ENCODE measurements around the gene SALL2.

Gene SALL2

DNA sequence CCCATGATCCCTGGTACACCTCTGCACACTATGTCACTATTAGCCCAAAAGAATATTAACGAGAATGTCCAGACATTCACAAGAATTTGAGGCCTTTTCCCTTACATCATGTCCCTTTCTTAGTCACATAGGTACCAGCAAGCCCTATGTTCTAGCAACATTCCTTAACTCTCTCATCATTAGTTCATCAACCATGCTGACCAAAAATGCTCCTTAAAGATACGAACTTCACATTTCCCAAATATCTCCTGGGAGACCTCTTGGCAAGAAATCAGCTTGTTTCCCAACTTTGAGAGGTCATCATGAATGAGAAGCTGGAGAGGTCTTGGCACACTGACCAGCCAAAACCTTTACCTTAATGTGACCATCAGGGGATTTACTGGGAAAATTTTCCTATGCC is 4.6 kb downstream of the SALL2 start:
- no peak overlapping the region for H3K4me3 Mint-ChIP-seq
- H3K27ac Mint-ChIP-seq, result no peak overlapping the region
- no peak for DNase-seq
- ATAC-seq (replicated peaks), result no peak
- H3K36me3 Mint-ChIP-seq (ENCODE audit: insufficient read depth), result no peaks in the 10 kb centered on the region
- H3K9me3 Mint-ChIP-seq, result no peaks in the 10 kb centered on the region
- H3K4me1 Mint-ChIP-seq (ENCODE audit: low read depth in 2 of 2), result peaks cover 4 to 5% of the 10 kb centered on the region in 2 donors
- H3K27me3 Mint-ChIP-seq, result peaks cover 7 to 12% of the 10 kb centered on the region in 2 donors

DNA sequence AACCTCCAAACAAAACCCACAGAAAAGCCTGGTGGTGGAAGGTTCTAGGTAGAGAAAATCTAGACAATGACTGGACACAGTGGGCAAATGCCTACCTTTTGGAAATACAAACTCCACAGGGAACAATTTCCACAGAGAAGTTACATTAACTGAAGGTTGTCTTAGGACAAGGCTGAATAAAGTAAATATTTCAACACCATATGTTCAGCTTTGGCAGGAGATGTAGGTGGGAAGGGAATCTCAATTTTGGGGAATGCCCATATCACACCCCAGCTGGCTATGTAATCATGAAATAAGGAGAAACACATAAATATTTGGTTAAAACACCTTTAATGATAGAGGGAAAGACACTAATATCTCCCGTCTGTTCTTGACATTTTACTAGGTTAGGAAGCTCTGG is 5.4 kb downstream of the SALL2 start:
- H3K4me1 Mint-ChIP-seq (ENCODE audit: low read depth in 2 of 2), result peaks cover 4 to 5% of the 10 kb centered on the region in 2 donors
- peaks cover 7 to 12% of the 10 kb centered on the region in 2 donors for H3K27me3 Mint-ChIP-seq
- H3K27ac Mint-ChIP-seq, result no peak overlapping the region
- no peaks in the 10 kb centered on the region for H3K36me3 Mint-ChIP-seq (ENCODE audit: insufficient read depth)
- H3K4me3 Mint-ChIP-seq, result no peak overlapping the region
- ATAC-seq (replicated peaks) (no peak), DNase-seq (no peak)
- no peaks in the 10 kb centered on the region for H3K9me3 Mint-ChIP-seq

DNA sequence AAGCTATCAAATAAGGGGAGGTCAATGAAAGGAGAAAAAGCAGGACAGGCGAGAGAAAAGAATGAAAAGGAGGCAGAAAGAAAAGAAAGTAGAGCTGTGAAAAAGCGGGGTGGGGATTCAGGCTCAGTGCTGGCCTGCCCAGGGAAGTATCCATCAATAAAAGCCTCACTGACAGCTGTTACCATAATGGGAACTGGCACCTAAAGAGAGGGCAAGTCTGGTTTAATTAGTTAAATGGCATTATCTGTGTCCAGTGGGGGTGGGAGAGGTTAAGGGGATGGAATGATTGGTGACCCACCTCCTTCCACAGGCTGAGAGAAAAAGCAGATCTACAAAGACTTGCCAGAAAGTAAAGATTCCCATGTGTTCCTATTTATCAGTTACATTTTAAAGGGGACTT is 7.4 kb downstream of the SALL2 start:
- Mint-ChIP-seq H3K27me3 (peaks cover 7 to 12% of the 10 kb centered on the region in 2 donors), H3K4me1 (ENCODE audit: low read depth in 2 of 2) (no peaks in the 10 kb centered on the region), H3K9me3 (no peaks in the 10 kb centered on the region), H3K4me3 (no peak overlapping the region), H3K27ac (no peak overlapping the region), H3K36me3 (ENCODE audit: insufficient read depth) (no peaks in the 10 kb centered on the region)
- DNase-seq, result no peak
- ATAC-seq (replicated peaks), result no peak

GRCh38 chr14:21514341-21514740 is 11.8 kb downstream of the SALL2 start:
- H3K27ac Mint-ChIP-seq, result no peak overlapping the region
- H3K36me3 Mint-ChIP-seq (ENCODE audit: insufficient read depth), result peaks cover 13% of the 10 kb centered on the region

GRCh38 chr14:21510735-21511657 is 15.2 kb downstream of the SALL2 start, which contains the start of gene METTL3:
METTL3 (minus strand) TSS chr14:21511340; CDS start chr14:21511223, 117 bp downstream.
- H3K27ac Mint-ChIP-seq, result peak within 1 kb of the TSS; percentile 98
- ATAC-seq (replicated peaks), result peak; percentile 99
- no peaks in the 10 kb centered on the region for H3K9me3 Mint-ChIP-seq
- no peaks in the 10 kb centered on the region for H3K27me3 Mint-ChIP-seq
- H3K4me3 Mint-ChIP-seq, result peak within 1 kb of the TSS; percentile 97 to 99
- H3K36me3 Mint-ChIP-seq (ENCODE audit: insufficient read depth), result peaks cover 22% of the 10 kb centered on the region
- peaks cover 24 to 38% of the 10 kb centered on the region in 2 donors for H3K4me1 Mint-ChIP-seq (ENCODE audit: low read depth in 2 of 2)
- DNase-seq, result peak; percentile 92 to 95 (median 94)

More at GRCh38 chr14:21514341-21514740, 11.8 kb downstream of the SALL2 start:
- peaks cover 7 to 12% of the 10 kb centered on the region in 2 donors for H3K27me3 Mint-ChIP-seq
- no peak for DNase-seq
- no peaks in the 10 kb centered on the region for H3K9me3 Mint-ChIP-seq
- peaks cover 14 to 21% of the 10 kb centered on the region in 2 donors for H3K4me1 Mint-ChIP-seq (ENCODE audit: low read depth in 2 of 2)
- no peak for ATAC-seq (replicated peaks)
- H3K4me3 Mint-ChIP-seq, result no peak overlapping the region

DNA sequence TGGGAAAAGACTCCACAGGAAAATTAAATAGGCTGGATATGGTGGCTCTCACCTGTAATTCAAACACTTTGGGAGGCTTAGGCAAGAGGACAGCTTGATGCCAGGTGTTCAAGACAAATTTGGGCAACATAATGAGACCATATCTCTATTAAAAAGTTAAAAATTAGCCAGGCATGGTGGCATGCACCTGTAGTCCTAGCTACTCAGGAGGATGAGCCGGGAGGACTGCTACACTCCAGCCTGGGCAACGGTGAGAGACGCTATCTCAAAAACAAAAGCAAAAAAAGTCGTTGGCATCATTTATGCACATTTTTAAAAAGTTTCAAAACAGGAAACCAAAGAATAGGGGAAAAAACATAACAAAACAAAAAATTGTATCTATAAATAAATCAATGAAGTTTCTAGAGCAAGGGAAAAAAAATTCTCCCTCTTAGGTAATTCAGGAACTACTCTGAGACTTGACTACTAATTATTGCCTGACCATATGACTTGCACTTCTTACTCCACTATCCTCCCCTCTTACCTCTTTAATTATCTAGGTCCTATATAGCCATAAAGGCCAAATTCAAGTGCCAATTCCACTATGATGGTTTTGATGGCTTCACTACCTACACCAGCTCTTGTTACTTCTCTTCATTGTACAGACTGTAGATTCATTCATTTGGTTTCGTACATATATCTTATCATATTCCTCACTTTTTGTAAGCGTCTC is 16.6 kb downstream of the SALL2 start:
- ATAC-seq (replicated peaks), result no peak
- peaks cover 22% of the 10 kb centered on the region for H3K36me3 Mint-ChIP-seq (ENCODE audit: insufficient read depth)
- H3K9me3 Mint-ChIP-seq, result no peaks in the 10 kb centered on the region
- H3K27ac Mint-ChIP-seq, result peak overlapping the region; percentile 98
- peaks cover 29 to 48% of the 10 kb centered on the region in 2 donors for H3K4me1 Mint-ChIP-seq (ENCODE audit: low read depth in 2 of 2)
- no peaks in the 10 kb centered on the region for H3K27me3 Mint-ChIP-seq
- H3K4me3 Mint-ChIP-seq, result peak overlapping the region; percentile 97 to 99
- DNase-seq, result no peak

GRCh38 chr14:21506557-21506956 is 19.6 kb downstream of the SALL2 start:
- no peaks in the 10 kb centered on the region for H3K9me3 Mint-ChIP-seq
- H3K27me3 Mint-ChIP-seq, result no peaks in the 10 kb centered on the region
- peaks cover 29 to 48% of the 10 kb centered on the region in 2 donors for H3K4me1 Mint-ChIP-seq (ENCODE audit: low read depth in 2 of 2)
- ATAC-seq (replicated peaks) (no peak), DNase-seq (no peak)
- H3K36me3 Mint-ChIP-seq (ENCODE audit: insufficient read depth), result peaks cover 33% of the 10 kb centered on the region
- H3K4me3 Mint-ChIP-seq, result no peak overlapping the region
- no peak overlapping the region for H3K27ac Mint-ChIP-seq

- Mint-ChIP-seq H3K4me3 (peak overlapping the region in 1 of 2 donors; percentile 20), H3K4me1 (ENCODE audit: low read depth in 2 of 2) (peaks cover 22 to 42% of the 10 kb centered on the region in 2 donors), H3K36me3 (ENCODE audit: insufficient read depth) (peaks cover 35% of the 10 kb centered on the region), H3K27ac (peak overlapping the region in 1 of 2 donors; percentile 49), H3K9me3 (no peaks in the 10 kb centered on the region), H3K27me3 (no peaks in the 10 kb centered on the region)
- ATAC-seq (replicated peaks), result peak; percentile 55
- DNase-seq, result no peak
Observed at GRCh38 chr14:21505012-21505553, 21.1 kb downstream of the SALL2 start.

DNA sequence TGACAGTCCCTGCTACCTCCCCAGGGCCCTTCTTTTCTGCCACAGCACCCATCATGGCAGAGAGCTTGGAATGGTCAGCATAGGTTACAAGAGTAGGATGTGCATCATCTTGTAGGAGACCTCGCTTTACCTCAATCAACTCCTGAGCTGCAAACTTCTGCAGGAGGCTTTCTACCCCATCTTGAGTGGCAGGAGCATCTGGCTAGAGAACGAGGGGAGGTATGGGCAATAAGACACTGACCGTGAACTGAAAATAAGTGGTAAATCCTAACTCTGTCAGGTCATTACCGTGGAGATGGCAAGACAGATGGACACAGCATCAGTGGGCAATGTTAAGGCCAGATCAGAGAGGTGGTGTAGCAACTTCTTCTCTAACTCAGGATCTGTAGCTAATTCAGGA is 22.8 kb downstream of the SALL2 start:
- no peak for ATAC-seq (replicated peaks)
- no peak for DNase-seq
- Mint-ChIP-seq H3K9me3 (no peaks in the 10 kb centered on the region), H3K36me3 (ENCODE audit: insufficient read depth) (peaks cover 47% of the 10 kb centered on the region), H3K4me1 (ENCODE audit: low read depth in 2 of 2) (peaks cover 12 to 25% of the 10 kb centered on the region in 2 donors), H3K27ac (peak overlapping the region; percentile 41 to 57), H3K4me3 (no peak overlapping the region), H3K27me3 (no peaks in the 10 kb centered on the region)

GRCh38 chr14:21501568-21501967 is 24.6 kb downstream of the SALL2 start:
- DNase-seq (no peak), ATAC-seq (replicated peaks) (no peak)
- peak overlapping the region in 1 of 2 donors; percentile 35 for H3K27ac Mint-ChIP-seq
- H3K36me3 Mint-ChIP-seq (ENCODE audit: insufficient read depth), result peaks cover 65% of the 10 kb centered on the region
- no peaks in the 10 kb centered on the region for H3K9me3 Mint-ChIP-seq
- no peak overlapping the region for H3K4me3 Mint-ChIP-seq
- no peaks in the 10 kb centered on the region for H3K27me3 Mint-ChIP-seq
- peaks cover 7 to 17% of the 10 kb centered on the region in 2 donors for H3K4me1 Mint-ChIP-seq (ENCODE audit: low read depth in 2 of 2)

DNA sequence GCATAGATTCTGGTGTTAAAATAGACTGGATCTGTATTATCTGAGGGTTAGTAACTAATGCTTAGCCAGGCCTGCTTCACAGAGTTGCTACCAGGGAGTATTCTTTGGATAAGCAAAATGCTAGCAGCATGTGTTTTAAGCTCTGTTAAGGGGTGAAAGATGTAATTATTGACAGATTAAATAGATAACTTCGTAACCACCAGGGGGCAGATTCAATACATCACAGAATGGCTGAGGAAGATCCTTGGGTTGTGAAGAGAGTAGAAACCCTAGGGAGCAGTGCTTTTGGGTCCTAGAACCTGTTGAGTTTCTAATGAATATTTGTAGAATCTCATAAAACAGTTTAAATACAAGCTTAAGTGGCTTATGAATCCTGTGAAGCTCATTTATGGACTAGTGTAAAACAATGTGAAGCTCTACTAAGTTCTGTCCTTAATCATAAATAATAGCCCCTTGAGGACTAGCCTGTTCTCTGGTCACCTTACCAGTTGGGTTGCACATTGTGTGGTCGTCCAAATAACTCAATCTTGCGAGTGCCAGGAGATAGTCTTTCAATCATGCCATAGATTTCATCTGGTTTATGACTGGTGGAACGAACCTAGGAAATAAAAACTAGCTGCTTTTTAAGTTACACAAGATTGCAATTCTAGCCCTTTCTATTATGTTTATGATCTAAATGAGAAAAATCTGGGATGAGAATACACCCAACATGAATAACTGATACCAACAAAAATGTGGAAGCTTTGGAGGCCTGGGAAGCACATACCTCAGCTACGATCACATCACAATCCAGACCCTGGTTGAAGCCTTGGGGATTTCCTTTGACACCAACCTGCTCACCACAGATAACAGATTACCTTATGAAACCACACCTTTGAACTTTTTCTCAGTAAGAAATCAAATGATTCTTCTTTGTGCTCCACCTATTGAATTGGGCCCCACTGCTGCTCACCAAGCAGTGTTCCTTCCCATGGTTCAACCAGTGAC is 27.3 kb downstream of the SALL2 start:
- DNase-seq (peak; percentile 23 to 36 (median 24)), ATAC-seq (replicated peaks) (peak; percentile 83)
- peaks cover 87% of the 10 kb centered on the region for H3K36me3 Mint-ChIP-seq (ENCODE audit: insufficient read depth)
- no peaks in the 10 kb centered on the region for H3K9me3 Mint-ChIP-seq
- no peak overlapping the region for H3K27ac Mint-ChIP-seq
- no peaks in the 10 kb centered on the region for H3K27me3 Mint-ChIP-seq
- peaks cover 2 to 7% of the 10 kb centered on the region in 2 donors for H3K4me1 Mint-ChIP-seq (ENCODE audit: low read depth in 2 of 2)
- H3K4me3 Mint-ChIP-seq, result no peak overlapping the region

DNA sequence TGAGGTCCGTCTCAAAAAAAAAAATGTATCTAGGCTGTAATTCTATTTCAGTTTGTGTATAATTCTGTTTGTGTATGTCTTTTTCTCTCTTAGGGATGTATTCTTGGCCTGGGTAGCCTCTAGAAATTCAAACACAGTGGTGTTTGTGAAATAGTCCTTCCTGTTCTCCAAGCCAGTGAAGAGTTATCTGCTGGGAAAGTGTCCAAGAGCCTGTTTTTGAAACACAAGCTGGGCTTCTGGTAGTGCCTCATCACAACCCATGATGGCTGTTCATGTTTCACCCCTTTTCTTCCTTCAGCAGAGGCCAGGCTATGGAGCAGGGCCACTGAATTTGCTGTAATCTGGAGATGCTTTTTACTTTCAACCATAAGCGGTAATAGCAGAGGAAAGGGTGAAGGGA is 29.7 kb downstream of the SALL2 start:
- H3K36me3 Mint-ChIP-seq (ENCODE audit: insufficient read depth), result peaks cover 97% of the 10 kb centered on the region

More for the DNA sequence above, 29.7 kb downstream of the SALL2 start:
- Mint-ChIP-seq H3K4me3 (no peak overlapping the region), H3K4me1 (ENCODE audit: low read depth in 2 of 2) (peaks cover 2 to 7% of the 10 kb centered on the region in 2 donors), H3K27me3 (no peaks in the 10 kb centered on the region), H3K27ac (peak overlapping the region in 1 of 2 donors; percentile 17), H3K9me3 (no peaks in the 10 kb centered on the region)
- no peak for ATAC-seq (replicated peaks)
- no peak for DNase-seq

Measured in effector memory CD8-positive, alpha-beta T cell (primary cell).